RWPE2 (cell line): Measurements from ENCODE around the gene KIF6.

Experiments used
- ATAC-seq: fragments of 200-7000 bp; cut with Tn5 transposase; 3 replicates; pipeline ENCODE4 v1.9.1; 2021; ENCODE audit warnings: low read depth
- DNase-seq: peaks from one replicate; pipeline ENCODE4 v3.0.0-alpha.2; 2020; ENCODE audit warnings: low spot score
- H3K27ac ChIP-seq: fragments of 450-650 bp; 2 replicates; pipeline ENCODE4 v1.5.1; 2017; ENCODE audit warnings: mild to moderate bottlenecking; ENCODE audit not compliant: poor library complexity, severe bottlenecking
- H3K27me3 ChIP-seq: fragments of 250-450 bp; sonication (Bioruptor Pico); 2 replicates; pipeline ENCODE4 v1.5.1; 2021; ENCODE audit warnings: mild to moderate bottlenecking, moderate library complexity; ENCODE audit not compliant: insufficient read depth, poor library complexity, severe bottlenecking
- H3K36me3 ChIP-seq: fragments of 250-450 bp; sonication (Bioruptor Pico); 2 replicates; pipeline ENCODE4 v1.5.1; 2020; ENCODE audit warnings: low read depth, mild to moderate bottlenecking, moderate library complexity
- H3K4me1 ChIP-seq: fragments of 250-450 bp; sonication (Bioruptor Pico); 2 replicates; pipeline ENCODE4 v1.5.1; 2021; ENCODE audit warnings: mild to moderate bottlenecking, moderate library complexity; ENCODE audit not compliant: insufficient read depth, poor library complexity, severe bottlenecking
- H3K4me3 ChIP-seq: fragments of 250-450 bp; sonication (Bioruptor Pico); 2 replicates; pipeline ENCODE4 v1.5.1; 2021; ENCODE audit warnings: mild to moderate bottlenecking, moderate library complexity; ENCODE audit not compliant: severe bottlenecking
- H3K9me3 ChIP-seq: fragments of 250-450 bp; sonication (Bioruptor Pico); 2 replicates; pipeline ENCODE4 v1.5.1; 2021; ENCODE audit warnings: mild to moderate bottlenecking, moderate library complexity; ENCODE audit not compliant: severe bottlenecking
- TF ChIP-seq, protein P1 (sequence below): fragments of 450-650 bp; IDR thresholded peaks from one replicate; pipeline ENCODE4 v1.5.1; 2017; ENCODE audit warnings: mild to moderate bottlenecking, moderate library complexity; ENCODE audit not compliant: poor library complexity, severe bottlenecking

KIF6 gene

DNA sequence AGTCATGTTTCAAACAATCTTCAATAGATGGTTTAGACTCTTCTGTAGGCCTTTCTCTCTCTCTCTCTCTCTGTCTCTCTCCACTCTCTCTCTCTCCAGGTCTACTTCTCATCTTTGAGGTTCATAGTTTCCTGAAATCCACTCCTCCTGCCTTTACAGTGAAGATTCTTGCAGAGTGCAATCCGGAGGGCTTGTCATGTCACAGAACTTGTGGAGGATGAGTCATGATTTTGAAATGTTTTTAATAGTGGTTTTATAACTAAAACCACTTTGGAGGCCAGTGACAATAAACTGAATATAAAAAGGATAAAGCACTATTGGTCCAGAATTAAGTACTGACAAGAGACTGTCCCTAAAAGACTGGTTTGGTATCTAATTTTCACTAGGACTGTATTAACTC is 156.3 kb downstream of the KIF6 start:
- Histone ChIP-seq H3K27me3 (no peaks in the 10 kb centered on the region), H3K4me1 (no peaks in the 10 kb centered on the region), H3K36me3 (no peaks in the 10 kb centered on the region), H3K4me3 (no peak overlapping the region), H3K27ac (no peak overlapping the region), H3K9me3 (no peaks in the 10 kb centered on the region)
- no peak for DNase-seq
- TF ChIP-seq, protein P1, sequence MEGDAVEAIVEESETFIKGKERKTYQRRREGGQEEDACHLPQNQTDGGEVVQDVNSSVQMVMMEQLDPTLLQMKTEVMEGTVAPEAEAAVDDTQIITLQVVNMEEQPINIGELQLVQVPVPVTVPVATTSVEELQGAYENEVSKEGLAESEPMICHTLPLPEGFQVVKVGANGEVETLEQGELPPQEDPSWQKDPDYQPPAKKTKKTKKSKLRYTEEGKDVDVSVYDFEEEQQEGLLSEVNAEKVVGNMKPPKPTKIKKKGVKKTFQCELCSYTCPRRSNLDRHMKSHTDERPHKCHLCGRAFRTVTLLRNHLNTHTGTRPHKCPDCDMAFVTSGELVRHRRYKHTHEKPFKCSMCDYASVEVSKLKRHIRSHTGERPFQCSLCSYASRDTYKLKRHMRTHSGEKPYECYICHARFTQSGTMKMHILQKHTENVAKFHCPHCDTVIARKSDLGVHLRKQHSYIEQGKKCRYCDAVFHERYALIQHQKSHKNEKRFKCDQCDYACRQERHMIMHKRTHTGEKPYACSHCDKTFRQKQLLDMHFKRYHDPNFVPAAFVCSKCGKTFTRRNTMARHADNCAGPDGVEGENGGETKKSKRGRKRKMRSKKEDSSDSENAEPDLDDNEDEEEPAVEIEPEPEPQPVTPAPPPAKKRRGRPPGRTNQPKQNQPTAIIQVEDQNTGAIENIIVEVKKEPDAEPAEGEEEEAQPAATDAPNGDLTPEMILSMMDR = no peak
- no peak for ATAC-seq

- no peaks in the 10 kb centered on the region for H3K36me3 ChIP-seq
- H3K27ac ChIP-seq = no peak overlapping the region
- no peaks in the 10 kb centered on the region for H3K4me1 ChIP-seq
- no peaks in the 10 kb centered on the region for H3K9me3 ChIP-seq
- DNase-seq = no peak
- no peak overlapping the region for H3K4me3 ChIP-seq
- TF ChIP-seq, protein P1 = no peak
- H3K27me3 ChIP-seq = no peaks in the 10 kb centered on the region
- no peak for ATAC-seq
These were observed 158.1 kb downstream of the KIF6 start for GRCh38 chr6:39567091-39567490.

DNA sequence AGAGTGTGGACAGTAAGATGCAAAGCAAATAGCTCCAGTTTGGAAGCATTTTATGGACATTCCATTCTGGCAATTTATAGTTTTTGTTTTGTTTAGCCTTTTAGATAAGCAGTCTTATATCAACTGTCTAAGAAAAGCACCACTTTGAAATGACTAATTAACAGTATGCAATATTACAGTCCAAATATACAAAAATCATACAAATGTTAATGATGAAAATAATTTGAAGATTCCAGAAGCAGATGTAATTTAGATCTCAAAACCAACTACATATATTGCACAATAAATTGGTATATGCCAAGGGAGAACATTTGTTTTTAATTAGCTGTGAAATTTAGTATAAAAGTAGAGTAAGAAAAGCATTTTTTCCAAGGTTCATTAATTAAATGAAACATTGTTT is 158.8 kb downstream of the KIF6 start:
- Histone ChIP-seq H3K9me3 (no peaks in the 10 kb centered on the region), H3K36me3 (no peaks in the 10 kb centered on the region), H3K27ac (no peak overlapping the region), H3K27me3 (no peaks in the 10 kb centered on the region), H3K4me1 (no peaks in the 10 kb centered on the region), H3K4me3 (no peak overlapping the region)
- TF ChIP-seq, protein P1 = no peak
- ATAC-seq (no peak), DNase-seq (no peak)

DNA sequence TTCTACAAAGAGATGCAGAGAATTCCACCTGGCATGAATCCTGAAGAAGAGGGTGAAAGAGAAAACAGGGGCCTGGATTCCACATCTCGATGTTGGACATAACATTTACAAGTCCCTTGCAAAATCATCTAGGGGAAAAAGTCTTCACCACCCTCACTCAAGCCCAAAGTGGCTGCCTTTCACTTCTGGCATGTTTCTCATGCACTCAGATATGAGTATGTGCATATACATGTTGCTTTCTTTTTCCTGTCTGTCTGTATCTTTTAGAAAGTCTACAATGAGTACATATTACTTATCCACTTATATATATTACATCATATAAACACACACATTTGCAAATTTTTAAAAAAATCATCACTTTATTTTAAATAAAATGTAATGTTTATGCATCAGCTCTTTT is 159.3 kb downstream of the KIF6 start:
- no peak overlapping the region for H3K4me3 ChIP-seq
- H3K9me3 ChIP-seq = no peaks in the 10 kb centered on the region
- no peaks in the 10 kb centered on the region for H3K27me3 ChIP-seq
- ATAC-seq (no peak), DNase-seq (no peak)
- no peaks in the 10 kb centered on the region for H3K4me1 ChIP-seq
- TF ChIP-seq, protein P1 = no peak
- no peaks in the 10 kb centered on the region for H3K36me3 ChIP-seq
- no peak overlapping the region for H3K27ac ChIP-seq

DNA sequence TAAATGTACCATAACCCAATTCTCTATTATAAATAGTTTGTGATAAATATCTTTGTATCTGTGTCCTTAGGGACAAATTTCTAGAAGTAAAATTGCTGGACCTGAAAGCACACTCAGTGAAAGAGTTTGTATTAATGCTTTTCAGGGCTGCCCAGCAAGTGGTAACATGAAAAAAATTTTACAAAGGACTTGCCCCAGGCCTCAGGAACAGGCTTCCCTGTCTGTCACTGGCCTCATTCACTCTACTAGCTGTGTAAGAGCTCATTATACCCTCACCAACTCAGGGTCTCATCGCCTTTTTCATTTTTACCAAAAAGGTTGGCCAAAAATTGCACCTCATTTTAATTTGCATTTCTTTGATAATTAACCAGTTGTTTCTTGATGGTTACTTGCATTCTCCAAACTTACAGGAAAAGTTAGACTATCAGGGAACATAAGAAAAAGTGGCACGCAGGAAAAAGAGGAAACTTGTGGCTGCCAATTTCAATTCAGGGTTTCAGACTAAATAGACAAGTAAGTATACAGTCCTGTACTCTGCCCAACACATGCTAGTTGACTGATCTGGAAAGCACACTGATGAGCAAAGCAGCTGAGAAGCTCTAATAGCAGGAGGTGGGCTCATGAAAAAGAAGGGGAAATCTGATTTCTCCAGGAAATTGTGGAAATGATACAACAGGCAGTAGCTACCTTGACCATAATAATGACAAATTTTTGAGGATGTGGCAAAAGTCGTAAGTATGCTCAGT is 161.5 kb downstream of the KIF6 start:
- Histone ChIP-seq H3K4me1 (no peaks in the 10 kb centered on the region), H3K36me3 (no peaks in the 10 kb centered on the region), H3K4me3 (no peak overlapping the region), H3K9me3 (no peaks in the 10 kb centered on the region), H3K27me3 (no peaks in the 10 kb centered on the region), H3K27ac (no peak overlapping the region)
- no peak for DNase-seq
- TF ChIP-seq, protein P1 = no peak
- no peak for ATAC-seq
